HAP-1 (cell line): ENCODE data around the gene ENO4.

Experiments used
- DNase-seq, 2 experiments: peaks; one replicate each; pipeline ENCODE4 v3.0.0-alpha.2; 2016 to 2020; ENCODE audit warnings: low spot score in 2 of 2
- H3K27me3 ChIP-seq: fragments of 250-450 bp; sonication (Bioruptor Pico); 2 replicates; pipeline ENCODE4 v1.5.1; 2020; ENCODE audit warnings: low read depth, mild to moderate bottlenecking, moderate library complexity
- H3K36me3 ChIP-seq: fragments of 250-450 bp; sonication (Bioruptor Pico); replicated peaks from 2 replicates; pipeline ENCODE4 v1.5.1; 2020; ENCODE audit warnings: mild to moderate bottlenecking
- H3K4me1 ChIP-seq: fragments of 250-450 bp; sonication (Bioruptor Pico); 2 replicates; pipeline ENCODE4 v1.5.1; 2020; ENCODE audit warnings: mild to moderate bottlenecking
- H3K4me3 ChIP-seq: fragments of 250-450 bp; sonication (Bioruptor Pico); 2 replicates; pipeline ENCODE4 v1.5.1; 2020; ENCODE audit warnings: mild to moderate bottlenecking, moderate library complexity
- H3K9me3 ChIP-seq: fragments of 250-450 bp; sonication (Bioruptor Pico); 2 replicates; pipeline ENCODE4 v1.5.1; 2020; ENCODE audit warnings: mild to moderate bottlenecking, moderate library complexity
- in situ Hi-C: fragments of 300-500 bp; cut with MboI; formaldehyde crosslinking; loops from 3 replicates; pipeline ENCODE4 v1.14.3; 2020; ENCODE audit warnings: low sequenced_read_pairs, inconsistent platforms, mixed read lengths

ENO4 gene

GRCh38 chr10:116919706-116920105, 70.4 kb downstream of the ENO4 start:
- H3K36me3 ChIP-seq: peaks cover 20% of the 10 kb centered on the region
- H3K9me3 ChIP-seq: no peaks in the 10 kb centered on the region
- H3K4me3 ChIP-seq: no peak overlapping the region
- no peak for DNase-seq
- in situ Hi-C loops: no loop called here
- peaks cover 7% of the 10 kb centered on the region for H3K4me1 ChIP-seq
- H3K27me3 ChIP-seq: no peaks in the 10 kb centered on the region

GRCh38 chr10:116925056-116925455, 75.8 kb downstream of the ENO4 start:
- DNase-seq: no peak
- H3K4me3 ChIP-seq: no peak overlapping the region
- in situ Hi-C loops: no loop called here
- H3K4me1 ChIP-seq: peaks cover 10% of the 10 kb centered on the region
- H3K27me3 ChIP-seq: no peaks in the 10 kb centered on the region
- no peaks in the 10 kb centered on the region for H3K9me3 ChIP-seq
- peaks cover 22% of the 10 kb centered on the region for H3K36me3 ChIP-seq

DNA sequence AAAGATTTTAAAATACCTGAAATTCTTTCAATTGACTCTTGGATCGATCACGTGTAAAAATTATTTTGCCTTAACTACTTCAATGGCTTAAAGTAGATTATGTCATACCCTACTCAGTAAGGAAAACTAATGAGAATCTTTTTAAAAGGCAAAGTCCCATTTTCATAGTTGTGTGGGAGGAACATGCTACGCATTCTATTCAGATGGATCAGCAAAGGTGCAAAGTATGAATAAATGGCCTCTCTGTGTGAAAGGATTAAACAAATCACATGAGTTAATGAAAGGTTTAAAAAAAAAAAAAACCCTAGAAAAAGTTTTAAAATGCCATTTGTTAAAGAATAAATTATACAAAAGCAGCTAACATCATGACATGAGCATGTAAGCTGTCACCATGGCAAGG, 77.1 kb downstream of the ENO4 start:
- Histone ChIP-seq H3K9me3 (no peaks in the 10 kb centered on the region), H3K4me3 (no peak overlapping the region), H3K4me1 (peaks cover 10% of the 10 kb centered on the region), H3K27me3 (no peaks in the 10 kb centered on the region), H3K36me3 (peaks cover 17% of the 10 kb centered on the region)
- in situ Hi-C loops: no loop called here
- peak in 1 of 2 experiments; percentile 44 for DNase-seq

DNA sequence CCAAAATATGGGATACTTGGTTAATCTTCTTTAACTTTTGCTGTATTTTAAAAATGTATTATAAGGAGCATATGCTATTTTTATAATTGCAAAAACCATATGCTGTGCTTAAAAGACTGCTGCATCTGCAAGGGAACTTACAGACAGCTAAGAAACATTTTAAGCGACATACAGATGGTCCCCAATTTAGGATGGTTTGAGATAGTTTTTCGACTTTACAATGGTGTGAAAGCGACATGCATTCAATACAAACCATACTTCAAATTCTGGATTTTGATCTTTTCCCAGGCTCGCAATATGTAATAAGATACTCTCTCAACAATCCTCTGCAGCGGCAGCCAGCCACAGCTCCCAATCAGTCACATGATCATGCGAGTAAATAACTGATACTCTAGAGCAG, 82.5 kb downstream of the ENO4 start:
- H3K36me3 ChIP-seq: peaks cover 13% of the 10 kb centered on the region
- peaks cover 2% of the 10 kb centered on the region for H3K4me1 ChIP-seq
- no peak overlapping the region for H3K4me3 ChIP-seq
- in situ Hi-C loops: no loop called here
- no peaks in the 10 kb centered on the region for H3K9me3 ChIP-seq
- no peak for DNase-seq
- H3K27me3 ChIP-seq: no peaks in the 10 kb centered on the region
